GM18868 (cell line): Measurements from ENCODE around the gene CREB3L1.

Source experiments
- ATAC-seq: cut with Tn5 transposase; IDR thresholded peaks from one replicate; pipeline ENCODE4 v1.9.1; 2021; ENCODE audit warnings: mild to moderate bottlenecking, moderate library complexity; ENCODE audit not compliant: unreplicated experiment

The CREB3L1 gene

GRCh38 chr11:46321757-46322156 is 44.3 kb downstream of the CREB3L1 start:
- ATAC-seq: no peak

GRCh38 chr11:46322759-46323158 is 45.3 kb downstream of the CREB3L1 start:
- no peak for ATAC-seq

GRCh38 chr11:46326813-46327416 is 49.5 kb downstream of the CREB3L1 start:
- no peak for ATAC-seq

- ATAC-seq: no peak
These were observed 50.4 kb downstream of the CREB3L1 start for GRCh38 chr11:46327829-46328228.

GRCh38 chr11:46330154-46330553 is 52.7 kb downstream of the CREB3L1 start:
- no peak for ATAC-seq

GRCh38 chr11:46330563-46331281 is 53.3 kb downstream of the CREB3L1 start:
- no peak for ATAC-seq

- no peak for ATAC-seq
These were observed 54.0 kb downstream of the CREB3L1 start for GRCh38 chr11:46331282-46331984.

GRCh38 chr11:46332093-46332567 is 54.7 kb downstream of the CREB3L1 start:
- no peak for ATAC-seq

GRCh38 chr11:46332568-46333393 is 55.3 kb downstream of the CREB3L1 start:
- no peak for ATAC-seq

GRCh38 chr11:46333394-46333947 is 56.0 kb downstream of the CREB3L1 start:
- no peak for ATAC-seq

- ATAC-seq: no peak
These were observed 56.7 kb downstream of the CREB3L1 start for GRCh38 chr11:46334211-46334610.

GRCh38 chr11:46335271-46335670 is 57.8 kb downstream of the CREB3L1 start:
- ATAC-seq: no peak

GRCh38 chr11:46335890-46336562 is 58.6 kb downstream of the CREB3L1 start:
- ATAC-seq: no peak

- no peak for ATAC-seq
These were observed 59.2 kb downstream of the CREB3L1 start for GRCh38 chr11:46336563-46337180.

- no peak for ATAC-seq
These were observed 60.3 kb downstream of the CREB3L1 start for GRCh38 chr11:46337626-46338345.

GRCh38 chr11:46338636-46338987 is 61.1 kb downstream of the CREB3L1 start:
- no peak for ATAC-seq

- no peak for ATAC-seq
These were observed 61.7 kb downstream of the CREB3L1 start for GRCh38 chr11:46338988-46339666.

- no peak for ATAC-seq
These were observed 62.4 kb downstream of the CREB3L1 start for GRCh38 chr11:46339816-46340215.

- no peak for ATAC-seq
These were observed 64.0 kb downstream of the CREB3L1 start for GRCh38 chr11:46341454-46341853.
